DMS53 (cell line): Measurements from ENCODE around the gene MINAR2.

ENCODE experiments used
- DNase-seq: peaks from one replicate; lab custom pipeline; 2025; lab: John Stamatoyannopoulos, UW

The MINAR2 gene

DNA sequence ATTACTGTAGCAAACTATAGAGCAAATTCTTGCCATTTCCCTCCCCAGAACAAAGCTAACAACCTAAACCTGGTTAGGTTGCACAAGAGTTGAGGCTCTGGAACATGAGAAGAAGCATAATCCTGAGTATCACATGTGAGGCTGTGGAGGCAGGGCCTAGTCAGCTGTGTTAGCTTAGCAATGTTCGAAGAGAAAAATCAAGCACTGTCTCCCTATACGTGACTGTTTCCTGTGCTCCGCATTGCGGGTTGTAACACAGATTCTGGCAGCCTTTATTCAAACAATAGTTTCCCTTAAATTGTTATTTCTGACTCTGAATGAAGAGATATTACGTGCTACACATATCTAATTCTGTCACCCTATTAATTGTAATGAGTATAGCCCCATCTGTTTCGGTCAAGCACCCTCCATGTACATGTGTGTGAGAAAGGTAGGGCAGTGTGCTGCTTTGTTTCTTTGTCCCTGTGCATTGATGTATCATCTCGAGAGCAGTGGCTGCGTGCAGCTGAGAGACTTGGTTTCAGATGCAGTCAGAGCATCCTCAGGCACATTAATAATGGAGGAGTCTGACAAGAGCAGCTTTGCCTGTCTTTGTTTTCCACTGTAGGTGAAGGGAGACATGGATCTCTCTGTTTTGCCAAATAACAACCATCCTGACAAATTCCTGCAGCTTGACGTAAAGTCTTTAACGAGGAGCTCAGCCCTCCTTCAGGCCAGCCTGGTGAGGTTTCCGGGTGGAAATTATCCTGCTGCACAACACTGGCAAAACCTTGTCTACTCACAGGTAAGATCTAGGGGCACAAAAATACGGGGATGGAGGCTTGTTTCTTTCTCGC lies at the start of gene MINAR2:
Gene MINAR2, plus strand, starts transcription at position 523 of the 836 bp plus-strand sequence. Its CDS starts 97 bp downstream, at position 620.
- DNase-seq = no peak

DNA sequence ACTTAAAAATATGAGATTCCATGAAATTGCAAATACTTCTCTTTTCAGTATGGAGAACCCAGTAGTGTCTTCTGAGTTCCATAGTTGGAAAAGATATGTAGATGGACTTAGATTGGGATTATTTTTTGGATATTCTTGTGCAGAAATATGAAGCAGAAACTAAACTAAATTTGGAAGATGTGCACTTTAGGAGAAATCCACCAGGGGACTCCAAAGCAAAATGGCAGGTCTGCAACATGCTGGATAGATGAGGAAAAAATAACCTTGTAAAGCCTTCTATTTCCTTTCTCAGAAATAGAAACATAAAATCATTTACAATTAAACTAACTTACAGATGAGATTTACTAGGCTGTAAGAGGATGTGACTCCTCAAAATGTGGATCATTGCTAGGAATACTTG lies 49.2 kb upstream of the MINAR2 start:
- no peak for DNase-seq

- no peak for DNase-seq
These were observed 31.7 kb upstream of the MINAR2 start for GRCh38 chr5:129716235-129716634.

DNA sequence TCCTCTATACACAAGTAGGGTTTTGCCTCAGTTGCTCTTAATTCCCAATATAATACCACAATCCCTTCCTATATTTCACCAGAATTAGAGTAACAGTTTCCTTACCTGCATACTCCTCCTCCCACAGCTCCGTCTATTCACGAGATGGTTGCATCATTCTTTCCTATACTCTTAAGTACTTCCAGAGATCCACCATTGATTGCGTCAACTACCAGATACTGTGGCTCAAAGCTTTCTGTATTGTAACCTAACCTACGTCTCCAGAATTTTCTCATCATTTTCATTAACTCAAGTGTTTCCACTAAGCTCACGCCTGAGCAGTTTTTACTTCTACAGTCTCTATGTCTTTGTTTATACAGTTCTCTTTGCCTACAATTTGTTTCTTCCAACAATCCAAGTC lies 31.2 kb upstream of the MINAR2 start:
- DNase-seq = no peak

DNA sequence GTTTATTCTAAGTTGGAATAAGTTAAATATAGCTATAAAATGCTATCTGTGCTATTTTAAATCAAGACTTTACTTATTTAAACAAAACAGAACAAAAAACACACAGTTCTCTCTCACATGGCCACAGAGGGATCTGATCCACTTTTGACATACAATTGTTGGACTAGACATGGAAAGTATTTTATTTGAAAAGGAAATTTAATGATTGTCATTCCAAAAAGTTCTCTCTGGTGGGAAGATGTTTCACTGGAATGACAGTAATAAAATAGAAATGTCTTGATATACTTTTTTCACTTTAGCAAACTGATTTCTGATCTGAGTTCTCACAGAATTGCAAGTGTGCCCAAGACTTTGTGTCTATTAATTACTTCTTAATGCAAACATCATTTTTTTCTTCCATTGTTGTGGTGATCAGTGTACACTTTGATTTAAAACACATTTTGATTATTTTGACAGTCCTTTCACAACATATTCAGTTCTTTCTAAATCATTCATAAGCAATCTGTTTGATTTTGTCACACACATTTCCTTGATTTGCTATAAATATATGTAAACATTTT lies 30.1 kb upstream of the MINAR2 start:
- DNase-seq = no peak

- DNase-seq = no peak
These were observed 29.3 kb upstream of the MINAR2 start for GRCh38 chr5:129718471-129719090.

- no peak for DNase-seq
These were observed 23.7 kb upstream of the MINAR2 start for GRCh38 chr5:129724222-129724621.

DNA sequence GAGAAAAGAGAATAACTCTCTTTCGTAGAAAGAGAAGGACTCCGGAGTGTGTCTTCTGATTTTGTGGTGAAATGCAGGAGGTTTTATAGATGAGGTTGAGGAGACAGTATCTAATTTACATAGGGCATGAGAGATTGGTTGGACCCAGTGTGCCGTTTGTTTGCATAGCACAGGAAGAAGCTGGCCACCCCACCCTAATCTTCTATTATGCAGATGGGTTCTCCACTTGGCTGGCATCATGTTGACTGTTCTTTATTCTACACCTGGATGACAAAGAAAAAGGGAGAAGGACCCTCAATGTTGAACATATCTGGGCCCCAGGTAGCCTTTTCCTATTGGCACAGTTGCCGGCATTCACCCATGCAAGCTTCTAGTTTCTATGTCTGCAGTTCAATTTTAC lies 23.2 kb upstream of the MINAR2 start:
- no peak for DNase-seq

DNA sequence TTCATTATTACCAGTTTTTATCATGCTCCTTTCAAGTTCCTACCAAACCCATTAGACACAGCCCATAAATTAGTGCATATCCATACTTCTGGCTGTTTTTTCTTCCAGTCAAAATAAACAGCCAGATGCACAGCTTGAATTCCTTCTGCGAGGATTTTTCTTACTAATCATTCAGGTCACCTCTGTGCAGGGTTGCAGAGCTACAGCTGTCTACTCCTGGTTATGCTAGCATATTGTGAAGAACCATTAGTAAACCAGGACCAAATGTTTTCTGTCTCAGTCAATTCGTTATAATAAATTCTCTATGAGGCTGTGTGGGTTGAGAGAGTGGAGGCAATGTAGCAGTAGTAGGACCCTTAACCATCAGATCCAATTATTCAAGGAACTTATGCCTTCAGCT lies 8.1 kb upstream of the MINAR2 start:
- DNase-seq = no peak

- no peak for DNase-seq
These were observed 4.2 kb upstream of the MINAR2 start for GRCh38 chr5:129743541-129744187.

DNA sequence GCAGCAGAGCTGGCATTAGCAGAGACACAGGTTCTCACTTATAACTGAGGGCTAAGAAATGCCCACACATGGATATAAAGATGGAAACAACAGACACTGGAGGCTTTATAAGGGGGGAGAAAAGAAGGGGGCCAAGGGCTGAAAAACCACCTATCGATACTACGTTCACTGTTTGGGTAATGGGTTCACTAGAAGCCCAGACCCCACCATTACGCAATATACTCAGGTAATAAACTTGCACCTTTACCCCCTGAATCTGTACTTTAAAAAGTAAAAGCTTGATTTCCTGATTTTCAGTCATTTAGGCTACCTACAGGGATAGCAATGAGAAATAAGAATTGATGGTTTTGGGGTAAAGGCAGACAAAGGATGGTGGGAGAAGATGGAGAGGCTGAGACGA lies 1.9 kb upstream of the MINAR2 start:
- DNase-seq = no peak

- DNase-seq = no peak
These were observed 1.0 kb upstream of the MINAR2 start for GRCh38 chr5:129746876-129747275.

- no peak for DNase-seq
These were observed 1.3 kb downstream of the MINAR2 start for GRCh38 chr5:129748913-129749880.

- DNase-seq = no peak
These were observed 12.9 kb downstream of the MINAR2 start for GRCh38 chr5:129760636-129761325.

DNA sequence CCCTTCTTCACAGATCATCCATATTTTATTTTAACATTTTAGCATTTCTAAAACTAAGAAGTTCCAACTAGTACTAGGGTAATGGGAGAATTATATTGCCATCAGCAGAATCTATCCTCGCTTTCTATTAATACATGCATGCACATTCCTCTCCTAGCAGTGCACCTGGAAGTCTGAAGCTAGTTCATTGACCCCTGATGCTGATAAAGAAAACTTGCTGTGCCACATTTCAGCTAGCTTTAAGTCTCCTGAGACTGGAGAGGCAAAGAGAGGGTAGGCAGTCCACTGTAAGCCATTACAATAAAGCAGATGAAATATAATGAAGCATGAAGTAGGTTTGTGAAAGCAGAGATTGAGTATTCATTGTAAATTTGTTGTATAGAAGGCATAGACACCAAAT lies 15.8 kb downstream of the MINAR2 start:
- no peak for DNase-seq

DNA sequence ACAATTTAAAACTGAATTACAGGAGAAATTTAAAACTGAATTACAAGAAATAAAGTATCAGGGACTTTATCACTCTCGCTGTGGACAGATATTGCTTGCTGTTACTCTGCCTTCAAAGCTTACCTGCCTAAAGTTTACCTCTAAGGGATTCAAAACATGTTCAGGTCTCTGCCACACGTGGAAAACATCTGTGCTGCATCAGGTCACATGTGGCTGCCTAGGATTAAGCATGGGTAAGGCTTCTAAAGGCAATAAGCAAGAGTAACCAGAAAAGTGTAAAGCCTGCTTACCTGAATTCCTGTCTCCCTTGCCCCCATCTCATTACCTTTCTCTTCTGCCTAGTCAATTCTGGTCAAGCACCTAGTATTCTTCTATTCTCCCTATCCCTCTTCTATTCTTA lies 18.9 kb downstream of the MINAR2 start:
- DNase-seq = peak; percentile 5

DNA sequence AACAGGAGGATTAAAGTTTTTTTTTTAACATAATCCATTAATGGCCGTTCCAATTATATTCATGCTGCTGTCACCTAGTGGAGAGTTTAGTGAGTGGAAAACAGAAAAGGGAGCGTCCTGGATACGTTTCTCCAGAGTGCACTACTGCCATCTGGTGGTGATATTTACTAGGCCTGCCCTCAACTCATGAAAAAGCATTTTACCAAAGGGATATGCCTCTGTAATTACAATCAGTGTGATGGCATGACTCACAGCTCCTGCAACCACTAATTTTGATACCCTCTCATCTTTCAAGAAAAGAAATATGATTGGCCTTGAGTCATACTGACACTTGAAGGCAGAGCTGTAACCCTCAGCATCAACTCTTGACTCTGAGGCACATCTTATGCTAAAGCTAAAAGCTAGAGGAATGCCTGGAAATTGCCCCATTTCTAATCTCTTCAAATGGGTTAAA lies 20.1 kb downstream of the MINAR2 start:
- DNase-seq = peak; percentile 94

DNA sequence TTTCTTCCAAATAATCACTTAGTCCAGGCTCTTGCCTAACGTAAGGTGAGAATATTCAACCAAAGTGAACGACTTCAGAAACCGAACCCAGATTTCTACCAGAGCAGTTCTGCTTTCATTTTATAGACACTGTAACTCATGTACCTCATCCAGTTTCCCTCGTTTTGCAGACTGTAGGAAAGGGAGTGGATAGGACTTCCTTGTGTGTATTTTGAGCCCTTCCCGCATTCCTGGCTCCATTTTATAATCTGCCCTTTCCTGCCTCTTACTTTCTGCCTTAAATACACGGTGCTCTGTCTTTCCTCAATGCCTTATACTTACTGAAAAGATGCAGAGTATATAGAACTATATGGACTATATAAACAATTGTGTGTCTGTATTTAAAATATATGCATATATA lies 20.8 kb downstream of the MINAR2 start:
- DNase-seq = peak; percentile 11

DNA sequence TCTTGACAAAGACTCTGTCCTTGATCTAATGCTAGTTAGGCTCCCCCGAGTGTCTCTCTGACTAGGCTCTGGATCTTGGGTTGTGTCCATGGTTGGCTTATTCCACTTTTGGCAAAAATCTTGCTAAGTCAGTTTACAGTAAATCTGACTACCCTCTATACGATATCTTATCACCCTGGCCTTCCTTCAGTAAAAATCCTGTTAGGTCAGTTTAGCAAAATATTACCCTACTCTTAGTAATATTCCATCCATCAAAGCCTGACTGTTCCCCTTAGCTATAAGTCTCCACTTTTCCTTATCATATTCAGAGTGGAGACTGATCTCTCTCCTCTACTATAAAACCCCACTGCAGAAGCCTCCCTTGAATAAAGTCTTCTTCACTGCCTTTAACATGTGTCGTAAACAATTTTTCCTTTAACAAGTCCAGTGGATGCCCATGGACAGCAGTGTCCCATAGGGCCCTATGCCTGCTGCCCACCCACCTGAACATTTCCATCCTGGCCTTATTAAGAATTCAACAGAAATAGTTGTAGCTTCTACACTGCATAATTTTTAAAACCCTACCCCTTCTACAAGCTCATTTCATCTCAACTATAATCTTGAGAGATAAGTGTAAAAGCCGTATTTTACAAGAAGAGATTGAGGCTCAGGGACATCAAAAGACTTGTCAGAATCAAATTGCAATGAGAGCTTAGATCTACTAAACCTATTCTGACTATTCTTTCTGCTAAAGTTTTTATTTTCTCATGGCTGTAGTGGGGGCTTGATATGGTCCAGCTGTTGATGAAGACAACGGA lies 22.3 kb downstream of the MINAR2 start:
- no peak for DNase-seq
